Measurements from ENCODE around the gene CACNA1D.
"Not testable (repeated sequence)": the region's sequence is repeated elsewhere in the genome, so short reads cannot be mapped to it uniquely, and the experiment has no call there.

CACNA1D gene

DNA sequence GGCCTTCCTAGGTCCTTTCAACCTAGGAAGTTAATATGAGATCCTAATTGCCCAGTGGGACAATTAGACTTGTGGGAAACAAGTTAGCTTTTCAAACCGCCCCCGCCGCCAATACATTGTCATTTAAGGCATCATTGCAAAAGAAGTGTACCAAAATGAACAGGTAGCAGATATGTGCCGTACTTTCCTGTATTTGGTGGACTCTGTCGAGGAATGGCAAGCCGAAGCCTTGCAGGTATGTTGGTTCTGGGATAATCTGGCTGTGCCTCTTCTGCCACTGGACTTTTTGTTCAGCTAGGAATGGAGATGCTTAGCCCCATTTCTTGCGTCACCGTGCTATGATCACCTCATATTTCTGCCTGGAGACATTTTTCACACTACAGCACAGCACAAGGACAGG lies 157.5 kb downstream of the CACNA1D start:
- DNase-seq (ENCODE audit: low read depth in 3 of 3): no peak

DNA sequence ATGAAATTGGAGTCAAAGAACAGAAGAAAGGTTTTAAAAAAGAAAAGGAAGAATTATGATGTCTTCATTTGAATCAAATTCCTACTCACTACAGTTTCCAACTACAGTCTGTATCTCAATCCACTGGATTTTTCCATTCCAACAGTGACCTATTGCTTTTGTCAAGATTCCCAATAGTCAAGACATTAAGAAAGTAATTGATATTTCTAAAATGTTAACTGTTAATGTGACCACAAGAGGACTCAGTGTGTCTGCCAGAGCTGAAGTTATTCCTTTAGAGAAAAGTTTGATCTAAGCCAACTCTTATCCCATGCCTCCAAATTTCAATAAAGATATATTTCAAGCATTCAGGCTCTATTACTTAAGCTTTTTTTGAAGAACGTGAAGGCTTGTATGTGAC lies 163.2 kb downstream of the CACNA1D start:
- no peak for DNase-seq (ENCODE audit: low read depth in 3 of 3)

DNA sequence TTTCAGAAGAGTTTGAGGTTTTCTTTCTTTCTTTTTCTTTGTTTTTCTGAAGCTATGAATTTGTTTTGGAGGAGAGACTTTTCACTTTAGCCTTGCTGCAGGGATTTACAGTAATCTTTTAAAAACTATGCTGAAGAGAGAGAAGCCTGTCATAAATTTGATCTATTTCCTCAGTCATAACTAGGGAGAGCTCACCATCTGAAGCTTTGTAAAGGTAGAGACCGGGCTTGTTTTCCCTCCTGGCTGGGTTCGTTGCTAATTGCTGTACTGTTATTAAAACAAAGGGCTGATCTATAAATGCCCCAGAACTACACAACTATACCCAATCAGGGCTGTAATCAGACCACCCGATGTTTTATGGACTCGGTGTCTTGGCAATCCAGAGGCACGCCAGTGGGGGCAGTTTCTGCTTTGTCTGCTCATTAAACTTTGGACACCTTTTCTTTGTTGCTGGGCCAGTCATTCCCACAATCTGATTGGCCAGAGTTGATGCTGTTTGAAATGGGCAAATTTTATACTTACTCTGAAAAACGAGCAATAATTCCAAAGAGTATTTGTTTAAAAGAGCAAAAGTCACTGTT lies 164.3 kb downstream of the CACNA1D start:
- no peak for DNase-seq (ENCODE audit: low read depth in 3 of 3)

DNA sequence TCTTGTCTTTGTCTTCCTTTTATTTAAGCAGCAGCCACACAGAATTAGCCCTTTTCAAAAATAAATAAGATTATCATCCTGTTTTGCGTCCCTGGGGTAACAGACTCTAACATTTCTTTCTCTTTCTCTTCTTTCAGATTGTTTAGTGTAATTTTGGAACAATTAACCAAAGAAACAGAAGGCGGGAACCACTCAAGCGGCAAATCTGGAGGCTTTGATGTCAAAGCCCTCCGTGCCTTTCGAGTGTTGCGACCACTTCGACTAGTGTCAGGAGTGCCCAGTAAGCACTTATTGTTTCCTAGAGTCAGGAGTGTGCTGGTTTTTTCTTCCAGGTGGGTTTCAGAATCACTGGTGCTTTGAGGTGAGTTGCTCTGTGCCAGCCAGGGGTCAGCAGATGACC lies 165.6 kb downstream of the CACNA1D start:
- no peak for DNase-seq (ENCODE audit: low read depth in 3 of 3)

DNA sequence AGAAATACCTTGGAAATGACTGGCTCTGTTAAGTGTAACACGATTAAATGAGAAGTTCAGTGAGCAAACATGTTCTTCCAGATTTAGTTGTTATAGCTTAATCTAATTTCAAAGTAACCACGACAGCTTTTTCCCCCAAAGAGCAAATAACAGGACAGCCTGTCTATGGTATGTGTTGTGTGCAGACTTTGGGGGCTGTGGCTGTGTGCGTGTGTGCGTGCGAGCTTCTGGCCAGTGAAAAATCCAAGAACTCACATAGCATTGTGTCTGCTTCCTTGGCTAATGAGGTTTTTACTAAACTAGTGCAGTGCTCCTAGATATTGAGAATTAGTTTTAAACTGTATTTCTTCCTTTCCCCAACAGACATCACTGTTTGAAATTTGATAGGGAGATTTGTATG lies 167.1 kb downstream of the CACNA1D start:
- no peak for DNase-seq (ENCODE audit: low read depth in 3 of 3)

DNA sequence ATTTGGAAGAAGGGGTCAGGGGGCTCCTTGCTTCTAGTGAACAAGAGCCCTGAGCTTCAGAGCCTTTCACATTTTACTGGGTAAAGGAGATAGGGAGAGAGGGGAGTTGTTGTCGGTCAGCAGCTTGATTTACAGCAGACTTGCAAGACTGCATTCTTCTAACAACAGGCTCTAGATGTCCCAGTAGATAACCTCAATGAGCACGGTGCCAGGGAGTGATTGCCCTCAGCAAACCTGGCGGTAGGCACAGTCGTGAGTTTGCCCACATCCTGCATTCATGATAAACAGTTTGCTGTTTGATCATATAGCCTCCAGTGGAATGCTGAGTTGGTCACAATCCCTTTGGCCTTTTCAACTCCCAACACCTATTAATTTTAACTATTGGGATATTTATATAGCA lies 170.4 kb downstream of the CACNA1D start:
- not testable (repeated sequence) for DNase-seq (ENCODE audit: low read depth in 3 of 3)

DNA sequence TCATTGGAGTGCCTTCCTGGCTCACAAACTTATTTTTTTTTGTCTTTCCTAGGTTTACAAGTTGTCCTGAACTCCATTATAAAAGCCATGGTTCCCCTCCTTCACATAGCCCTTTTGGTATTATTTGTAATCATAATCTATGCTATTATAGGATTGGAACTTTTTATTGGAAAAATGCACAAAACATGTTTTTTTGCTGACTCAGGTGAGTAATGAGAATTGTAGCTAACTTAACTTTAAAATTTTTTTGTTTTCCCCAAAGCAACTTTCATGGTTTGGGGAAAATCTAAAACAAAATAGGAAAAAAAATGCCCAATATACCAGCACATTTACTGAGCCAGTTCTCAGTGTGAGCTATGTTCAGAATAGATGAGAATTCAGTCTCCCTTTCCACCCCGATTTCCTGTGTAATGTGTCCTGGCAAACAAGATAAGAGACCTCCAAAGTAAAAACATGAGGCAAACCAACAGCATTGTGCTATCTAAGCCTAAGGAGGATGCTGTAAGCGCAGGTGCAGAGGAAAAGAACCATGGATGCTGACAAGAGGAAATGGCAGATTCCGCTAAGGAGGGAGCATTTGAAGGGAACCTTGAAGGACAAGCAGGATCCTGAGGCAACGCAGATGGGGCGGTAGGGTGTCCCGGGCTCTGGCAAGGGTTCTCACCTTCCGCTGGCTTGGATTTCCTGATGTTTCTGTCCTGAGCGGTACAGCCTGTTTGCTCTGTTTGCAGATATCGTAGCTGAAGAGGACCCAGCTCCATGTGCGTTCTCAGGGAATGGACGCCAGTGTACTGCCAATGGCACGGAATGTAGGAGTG lies 171.4 kb downstream of the CACNA1D start:
- DNase-seq (ENCODE audit: low read depth in 3 of 3): no peak

DNA sequence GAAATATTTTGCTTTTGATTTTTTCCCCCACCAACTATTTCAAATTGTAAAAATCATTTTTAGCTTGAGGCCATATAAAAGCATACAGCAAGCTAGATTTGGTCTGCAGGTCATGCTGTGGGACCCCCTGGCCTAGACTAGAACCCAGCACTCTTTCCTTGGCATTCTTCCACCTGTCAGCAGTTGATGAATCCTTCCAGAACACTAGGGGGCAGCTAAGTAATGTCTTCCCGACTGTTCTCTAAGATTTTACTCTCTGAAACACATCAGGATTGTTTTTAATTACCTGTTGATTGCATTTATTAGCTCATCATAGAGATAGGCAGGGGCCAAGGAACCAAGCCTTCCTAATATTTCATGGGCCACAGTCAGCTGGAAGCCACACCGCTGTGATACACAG lies 174.5 kb downstream of the CACNA1D start:
- DNase-seq (ENCODE audit: low read depth in 3 of 3): no peak

DNA sequence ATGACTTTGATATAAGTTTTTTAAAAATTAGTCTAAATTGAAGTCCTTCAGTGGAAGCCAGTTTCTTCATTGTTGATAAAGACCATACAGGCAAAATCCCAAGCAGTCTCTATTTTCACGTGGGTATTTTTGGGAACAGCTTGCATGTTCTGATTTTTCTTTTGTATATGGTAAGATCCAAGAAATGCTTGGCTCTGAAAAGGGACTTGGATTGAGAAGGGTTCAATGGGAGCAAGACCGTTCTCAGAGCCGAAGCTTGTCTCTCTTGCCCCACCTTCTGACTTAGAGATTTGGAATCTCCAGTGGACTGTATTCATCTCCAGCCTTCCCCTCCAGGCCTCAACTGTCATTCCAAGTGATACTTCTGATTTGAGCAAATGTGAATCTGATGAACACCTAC lies 176.3 kb downstream of the CACNA1D start:
- no peak for DNase-seq (ENCODE audit: low read depth in 3 of 3)

DNA sequence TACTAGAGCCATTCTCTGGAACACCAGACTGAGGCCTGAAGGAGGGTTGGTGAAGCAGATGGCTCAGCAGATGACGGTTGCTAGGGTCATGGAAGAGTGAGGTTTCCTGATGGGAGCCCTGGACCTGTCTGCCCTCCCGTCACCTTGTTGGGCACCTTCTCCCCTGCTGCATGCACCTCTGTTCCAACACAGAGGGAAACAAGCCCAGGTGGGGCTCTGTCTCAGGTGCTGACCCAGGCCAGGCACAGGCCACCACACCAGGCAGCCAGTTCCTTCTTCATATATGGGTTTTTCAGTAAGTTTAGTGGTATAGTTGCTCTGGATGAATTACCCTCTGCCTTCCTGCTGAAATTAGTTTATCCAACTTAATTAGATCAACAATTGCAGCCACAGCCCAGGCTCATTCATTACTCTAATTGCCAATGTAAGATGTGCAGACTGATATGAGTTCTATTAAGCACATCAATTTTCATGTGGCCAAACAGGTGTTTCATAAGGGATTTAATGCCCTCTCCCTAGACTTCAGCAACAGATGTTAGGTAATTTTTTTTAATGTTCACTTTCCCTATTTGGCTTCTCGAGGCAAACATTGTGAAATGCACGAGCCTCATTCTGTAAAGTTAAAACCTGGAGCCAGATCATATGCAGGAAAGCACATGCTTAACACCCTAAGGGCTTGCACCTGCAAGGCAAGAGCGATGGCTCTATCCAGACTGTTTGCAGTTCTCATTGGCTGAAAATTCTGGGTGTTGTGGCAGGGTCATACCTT lies 177.0 kb downstream of the CACNA1D start:
- no peak for DNase-seq (ENCODE audit: low read depth in 3 of 3)

DNA sequence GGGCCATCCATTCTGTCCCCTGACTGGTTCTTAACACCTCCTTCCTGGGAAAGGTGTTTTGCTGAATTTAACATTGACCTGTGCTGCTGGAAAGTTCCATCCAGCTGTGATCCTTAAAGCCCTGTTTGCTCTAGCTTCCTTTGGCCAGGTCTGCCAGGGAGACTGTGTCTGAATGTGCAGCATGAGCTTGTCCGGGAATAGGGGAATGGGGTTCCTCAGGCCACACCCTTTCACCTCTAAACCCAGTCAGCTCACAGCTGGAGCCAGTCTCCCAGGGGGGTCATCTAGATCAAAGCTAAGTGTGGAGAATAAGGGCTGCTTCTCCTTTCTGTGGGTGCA lies 177.5 kb downstream of the CACNA1D start:
- DNase-seq (ENCODE audit: low read depth in 3 of 3): no peak

DNA sequence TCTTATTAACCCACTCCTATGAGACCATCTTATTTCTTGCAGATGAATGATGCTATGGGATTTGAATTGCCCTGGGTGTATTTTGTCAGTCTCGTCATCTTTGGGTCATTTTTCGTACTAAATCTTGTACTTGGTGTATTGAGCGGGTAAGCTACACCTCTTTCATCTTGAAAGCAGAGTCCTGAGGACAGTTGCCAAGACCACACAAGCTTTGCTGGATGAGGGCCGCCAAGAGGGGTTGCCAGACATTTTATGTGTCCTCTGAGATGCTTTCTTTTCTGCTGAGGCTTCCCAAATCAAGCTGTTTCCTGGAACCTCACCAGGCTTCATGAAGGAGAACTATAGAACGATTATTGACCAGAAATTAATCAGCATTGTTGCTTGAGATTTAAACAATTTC lies 178.6 kb downstream of the CACNA1D start:
- DNase-seq (ENCODE audit: low read depth in 3 of 3): no peak

DNA sequence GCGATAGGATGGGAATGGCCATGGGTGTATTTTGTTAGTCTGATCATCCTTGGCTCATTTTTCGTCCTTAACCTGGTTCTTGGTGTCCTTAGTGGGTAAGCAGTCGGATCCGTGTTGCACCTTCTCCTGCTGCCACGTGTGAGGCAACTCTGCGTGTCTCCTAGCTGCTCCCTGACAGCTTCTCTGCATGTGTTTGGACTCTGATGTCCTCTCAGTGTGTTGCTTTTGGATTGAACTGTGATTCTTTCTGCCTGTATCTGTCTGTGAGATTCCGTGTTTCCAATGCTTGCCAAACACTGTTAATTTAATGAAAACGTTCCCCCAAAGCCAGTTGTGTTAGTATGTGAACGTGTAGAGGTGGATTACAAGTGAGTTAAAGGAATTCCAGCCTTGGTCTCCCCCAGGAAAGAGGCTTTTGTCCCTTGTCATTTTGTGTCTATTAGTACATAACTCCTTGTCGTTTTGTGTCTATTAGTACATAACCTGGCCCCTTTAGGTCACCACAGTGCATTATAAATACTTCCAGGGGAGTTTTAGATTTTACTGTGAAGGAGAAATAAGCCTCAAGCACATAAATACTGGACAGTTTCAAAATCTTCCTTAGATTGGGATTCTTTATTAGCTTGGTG lies 179.4 kb downstream of the CACNA1D start:
- DNase-seq (ENCODE audit: low read depth in 3 of 3): no peak

DNA sequence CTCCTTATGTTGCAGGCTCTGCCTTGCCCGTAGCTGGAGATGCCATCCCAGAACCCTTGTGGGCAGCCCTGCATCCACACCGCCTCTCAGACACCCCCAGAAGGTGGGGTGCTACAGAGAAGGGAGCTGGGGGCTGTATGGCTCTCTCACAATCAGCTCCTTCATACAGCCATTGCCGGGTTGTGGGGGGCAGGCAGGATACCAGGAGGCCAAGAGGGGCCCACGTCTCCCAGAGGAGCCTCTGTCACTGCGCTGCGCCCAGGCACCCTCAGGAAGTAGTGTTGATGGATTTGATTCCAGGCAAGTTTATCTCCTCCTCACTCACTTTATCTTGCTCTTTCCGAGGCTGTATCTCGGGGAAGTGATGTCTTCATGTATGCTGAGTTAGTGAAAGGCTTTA lies 180.2 kb downstream of the CACNA1D start:
- no peak for DNase-seq (ENCODE audit: low read depth in 3 of 3)

DNA sequence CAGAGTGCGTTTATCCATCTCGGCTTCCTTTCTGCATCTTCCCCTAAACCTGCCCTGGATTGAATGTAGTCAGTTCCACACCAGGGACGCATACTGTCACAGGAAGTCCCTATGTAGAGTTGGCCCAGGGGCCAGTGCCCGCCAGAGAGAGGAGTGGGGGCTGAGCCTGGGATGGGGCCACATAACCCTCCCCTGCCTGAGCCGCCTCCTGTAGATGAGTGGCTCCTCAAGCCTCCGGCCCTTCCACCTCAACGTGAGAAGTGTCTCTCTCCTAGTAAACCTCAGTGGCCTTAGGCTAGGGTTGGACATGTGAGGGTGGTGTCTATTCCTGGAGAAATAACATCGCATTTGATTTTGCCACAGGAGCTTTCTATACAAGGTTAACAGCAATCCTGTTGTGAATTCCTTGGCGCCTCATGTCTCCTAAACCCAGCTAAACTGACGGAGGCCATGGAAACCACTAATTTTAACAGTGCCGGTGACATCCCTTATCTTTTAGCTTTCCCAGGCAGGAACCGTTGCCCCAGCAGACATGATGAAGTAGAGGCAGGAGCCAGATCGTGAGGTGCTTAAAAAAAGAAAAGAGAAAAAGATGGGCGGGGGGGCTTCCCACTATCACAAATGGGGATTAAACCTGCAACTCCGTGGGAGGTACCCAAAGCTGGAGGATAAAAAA lies 180.7 kb downstream of the CACNA1D start:
- DNase-seq (ENCODE audit: low read depth in 3 of 3): no peak

DNA sequence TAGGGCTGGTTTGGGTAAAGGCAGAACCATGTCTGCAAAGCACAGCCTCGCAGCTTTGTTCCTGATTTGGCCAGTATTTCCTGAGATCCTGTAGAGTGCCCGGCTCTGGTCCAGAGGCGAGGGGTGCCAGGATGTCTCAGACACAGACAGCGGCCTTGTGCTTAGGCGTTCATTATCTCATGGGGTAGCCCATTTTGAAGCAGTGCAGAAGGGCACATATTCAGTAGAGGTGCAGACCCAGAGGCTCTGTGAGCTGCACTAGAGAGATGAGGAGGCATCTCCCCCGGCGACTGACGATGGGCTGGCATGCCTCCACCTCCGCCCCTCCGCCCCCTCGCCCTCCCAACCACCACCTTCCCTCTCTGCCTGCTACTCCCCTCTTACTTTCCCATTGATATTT lies 181.5 kb downstream of the CACNA1D start:
- no peak for DNase-seq (ENCODE audit: low read depth in 3 of 3)

DNA sequence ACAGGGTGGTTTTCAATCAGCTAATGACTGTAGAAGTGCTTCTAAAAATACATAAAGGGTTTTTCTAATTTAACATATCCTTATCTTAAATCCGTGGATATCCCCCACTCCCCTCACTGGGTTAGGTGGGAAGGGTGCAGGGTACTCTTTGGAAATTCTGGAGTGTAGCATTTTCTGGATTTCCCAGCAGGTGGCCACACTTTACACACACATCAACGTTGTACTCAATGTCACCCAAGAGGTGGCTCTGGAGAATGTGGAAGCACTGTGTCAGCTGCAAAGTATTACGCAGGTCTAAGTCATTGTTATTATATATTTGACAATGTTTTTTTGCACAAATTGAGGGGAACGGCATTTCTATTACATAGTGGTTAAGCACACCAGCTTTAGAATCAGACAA lies 183.0 kb downstream of the CACNA1D start:
- no peak for DNase-seq (ENCODE audit: low read depth in 3 of 3)

DNA sequence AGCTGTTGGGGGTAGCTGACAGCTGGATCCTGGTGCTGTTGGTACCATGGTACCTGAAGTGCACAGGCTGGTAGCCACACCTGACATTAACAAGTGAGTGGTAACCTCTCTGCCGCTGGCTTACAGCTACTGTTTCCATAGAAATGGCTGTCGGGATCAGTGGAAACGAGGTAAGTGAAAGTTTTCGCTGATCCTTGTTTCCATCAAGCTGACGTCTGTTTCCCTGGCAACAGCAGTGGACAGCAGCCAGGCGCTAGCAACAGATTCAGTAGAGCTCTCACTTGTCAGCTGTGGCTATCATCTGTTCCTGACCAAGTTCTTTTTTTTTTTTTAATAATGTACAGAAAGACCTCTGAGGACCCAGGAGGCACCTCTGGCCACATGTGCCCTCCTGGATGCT lies 185.6 kb downstream of the CACNA1D start:
- no peak for DNase-seq (ENCODE audit: low read depth in 3 of 3)

DNA sequence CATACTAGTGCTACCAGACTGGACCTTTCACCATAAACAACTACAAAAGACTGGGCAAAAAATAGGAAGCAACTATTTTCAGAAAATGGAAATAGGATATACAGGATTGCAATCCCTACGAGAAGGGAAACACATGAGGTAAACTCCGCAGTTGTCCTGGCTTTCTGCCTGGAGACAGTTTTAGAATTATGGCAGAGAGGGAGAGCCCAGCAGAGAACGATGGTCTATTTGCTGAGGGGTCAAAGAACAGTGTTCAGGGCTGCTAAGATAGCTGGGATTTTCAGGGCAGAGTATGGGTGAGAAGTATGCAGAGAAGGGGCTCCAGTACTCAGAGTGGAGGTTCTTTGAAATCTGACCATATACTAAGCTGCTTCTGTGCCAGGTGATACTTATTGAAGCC lies 188.4 kb downstream of the CACNA1D start:
- DNase-seq (ENCODE audit: low read depth in 3 of 3): no peak

DNA sequence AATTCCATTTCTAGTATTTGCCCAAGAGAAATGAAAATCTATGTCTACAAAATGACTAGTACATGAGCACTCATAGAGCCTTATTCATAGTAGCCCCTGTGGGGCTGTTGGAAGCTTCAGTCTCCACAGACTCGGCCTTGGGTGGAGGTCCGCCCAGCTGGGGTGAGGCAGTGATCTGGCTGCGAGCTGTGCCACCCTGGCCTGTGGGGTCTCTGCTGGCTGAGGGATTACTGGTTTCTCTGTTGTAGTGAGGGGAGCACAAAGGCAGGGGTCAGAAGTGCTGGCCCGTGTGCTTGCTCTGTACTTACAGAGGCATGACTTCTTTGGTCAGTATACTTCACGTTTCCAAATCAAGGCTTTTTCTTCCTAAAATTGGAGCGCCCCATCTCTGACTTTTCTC lies 193.7 kb downstream of the CACNA1D start:
- no peak for DNase-seq (ENCODE audit: low read depth in 3 of 3)

DNA sequence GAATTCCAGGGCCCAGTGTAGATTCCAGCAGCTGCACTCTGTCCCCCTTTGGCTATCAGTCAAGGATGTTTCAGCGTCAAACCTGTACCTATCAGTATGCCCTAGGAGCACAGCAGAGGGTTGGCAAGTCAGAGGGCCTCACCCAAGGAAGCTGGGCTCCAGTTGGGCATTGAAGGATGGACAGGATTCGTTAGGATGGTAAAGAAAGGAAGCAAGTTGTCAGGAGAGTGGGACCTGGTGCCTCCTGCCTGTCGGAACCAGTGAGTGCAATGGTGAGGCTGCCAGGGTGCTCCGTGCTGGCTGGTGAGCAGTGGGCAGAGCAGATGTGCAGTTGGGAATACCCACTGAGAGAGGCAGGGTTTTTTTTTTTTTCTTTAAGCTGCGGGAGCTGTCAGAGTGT lies 194.6 kb downstream of the CACNA1D start:
- no peak for DNase-seq (ENCODE audit: low read depth in 3 of 3)

DNA sequence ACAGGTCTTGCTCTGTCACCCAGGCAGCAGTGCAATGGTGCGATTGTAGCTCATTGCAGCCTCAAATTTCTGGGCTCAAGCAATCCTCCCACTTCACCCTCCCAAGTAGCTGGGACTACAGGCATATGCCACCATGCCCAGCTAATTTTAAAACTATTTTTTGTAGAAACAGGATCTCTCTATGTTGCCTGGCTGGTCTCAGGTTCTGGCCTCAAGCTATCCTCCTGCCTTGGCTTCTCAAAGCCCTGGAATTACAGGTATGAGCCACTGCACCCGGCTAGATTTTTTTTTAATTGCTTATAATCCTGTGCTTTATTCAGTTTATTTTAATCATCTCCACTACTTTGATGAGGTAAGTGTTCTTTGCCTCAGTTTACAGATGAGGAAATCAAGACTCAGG lies 195.3 kb downstream of the CACNA1D start:
- no peak for DNase-seq (ENCODE audit: low read depth in 3 of 3)
